GM13976 (cell line): Measurements from ENCODE around the gene POU3F3.
A peak's percentile ranks its signal among the peaks of the same experiment; 100 is the strongest.

Experiments
- DNase-seq: peaks from one replicate; pipeline ENCODE4 v3.0.0; 2012; ENCODE audit warnings: low spot score
- CTCF ChIP-seq: IDR thresholded peaks from 2 replicates; pipeline ENCODE4 v1.5.1; 2012; ENCODE audit warnings: borderline replicate concordance, mild to moderate bottlenecking; ENCODE audit not compliant: insufficient read depth; ENCODE audit errors: extremely low read depth, missing control alignments, control extremely low read depth
- in situ Hi-C: fragments of 300-500 bp; cut with MboI; formaldehyde crosslinking; loops from one replicate; pipeline ENCODE4 v1.12.0; 2022; ENCODE audit warnings: low sequenced_read_pairs, mixed read lengths, inconsistent platforms; ENCODE audit not compliant: unreplicated experiment

POU3F3 gene

GRCh38 chr2:104866122-104866864 lies 12.4 kb downstream of the POU3F3 start:
- no peak for TF ChIP-seq CTCF
- in situ Hi-C loops = loop anchor here (25.0 kb wide), 1 partner anchor 1704 kb away; no protein-coding TSS in a partner anchor
- no peak for DNase-seq

GRCh38 chr2:104866883-104867812 lies 13.2 kb downstream of the POU3F3 start:
- peak; percentile 29 for DNase-seq
- TF ChIP-seq CTCF = no peak

GRCh38 chr2:104867813-104868504 lies 14.0 kb downstream of the POU3F3 start:
- no peak for TF ChIP-seq CTCF
- in situ Hi-C loops = loop anchor here (25.0 kb wide), 1 partner anchor 1706 kb away; no protein-coding TSS in a partner anchor
- DNase-seq = no peak

More at GRCh38 chr2:104866883-104867812, 13.2 kb downstream of the POU3F3 start:
- in situ Hi-C loops = loop anchor here (25.0 kb wide), 1 partner anchor 1705 kb away; no protein-coding TSS in a partner anchor

- TF ChIP-seq CTCF = no peak
- DNase-seq = no peak
- in situ Hi-C loops = loop anchor here (25.0 kb wide), 1 partner anchor 1706 kb away; no protein-coding TSS in a partner anchor
These were observed 14.6 kb downstream of the POU3F3 start for GRCh38 chr2:104868505-104868866.

GRCh38 chr2:104870100-104870975 lies 16.4 kb downstream of the POU3F3 start:
- in situ Hi-C loops = loop anchor here (25.0 kb wide), 1 partner anchor 1708 kb away; no protein-coding TSS in a partner anchor
- no peak for DNase-seq
- TF ChIP-seq CTCF = no peak

- no peak for TF ChIP-seq CTCF
- in situ Hi-C loops = loop anchor here (25.0 kb wide), 1 partner anchor 1709 kb away; no protein-coding TSS in a partner anchor
- no peak for DNase-seq
These were observed 17.7 kb downstream of the POU3F3 start for GRCh38 chr2:104871649-104871971.
